Skeletal muscle cell (primary cell): ENCODE results near the gene VSX2.

Experiments used
- DNase-seq: peaks from one replicate; pipeline ENCODE4 v3.0.0-alpha.2; 2010; ENCODE audit warnings: low read depth
- H3K4me3 ChIP-seq: 2 replicates; pipeline ENCODE4 v1.5.1; 2011; ENCODE audit warnings: low read depth, mild to moderate bottlenecking, control low read depth, low read length, moderate library complexity

VSX2 gene

GRCh38 chr14:74238974-74239847 is at the start of gene VSX2:
Gene VSX2 (plus strand): TSS chr14:74239449. CDS start chr14:74239562, 113 bp downstream.
- H3K4me3 ChIP-seq = no peak within 1 kb of the TSS
- no peak for DNase-seq

DNA sequence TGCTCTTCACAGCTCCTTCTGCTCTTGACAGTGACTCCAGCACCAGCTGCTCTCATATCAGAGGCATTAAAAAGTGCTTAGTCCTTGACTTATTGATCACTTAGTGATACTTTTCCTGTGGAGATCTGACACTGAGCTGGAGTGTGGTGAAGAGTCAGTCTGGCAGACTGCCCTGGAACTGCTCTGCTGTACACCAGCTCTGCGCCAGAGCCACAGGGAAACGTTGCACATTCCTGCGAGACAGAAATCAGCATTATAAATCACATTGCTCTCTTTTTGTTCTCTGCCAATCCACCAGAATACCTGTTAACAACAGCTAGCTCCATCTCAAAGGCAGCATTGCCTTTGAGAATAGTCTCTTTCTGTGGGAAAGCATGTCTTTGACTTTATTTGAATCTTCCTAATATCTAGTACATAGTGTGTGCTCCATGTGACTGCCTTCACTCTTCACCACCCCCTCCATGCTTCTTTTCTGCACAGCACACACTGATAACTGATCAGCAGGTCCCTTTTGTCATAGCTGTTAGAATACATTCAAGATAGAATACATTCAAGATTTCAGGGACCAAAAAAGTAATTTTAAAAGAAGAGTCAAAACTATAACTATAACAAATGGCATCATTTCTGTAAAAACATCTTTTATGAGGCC is 48.2 kb upstream of the VSX2 start:
- no peak for DNase-seq
- no peak overlapping the region for H3K4me3 ChIP-seq

- H3K4me3 ChIP-seq = no peak overlapping the region
- DNase-seq = no peak
Measured at GRCh38 chr14:74194506-74195274, 44.6 kb upstream of the VSX2 start.

- H3K4me3 ChIP-seq = no peak overlapping the region
- no peak for DNase-seq
Measured at GRCh38 chr14:74195623-74196022, 43.6 kb upstream of the VSX2 start.

DNA sequence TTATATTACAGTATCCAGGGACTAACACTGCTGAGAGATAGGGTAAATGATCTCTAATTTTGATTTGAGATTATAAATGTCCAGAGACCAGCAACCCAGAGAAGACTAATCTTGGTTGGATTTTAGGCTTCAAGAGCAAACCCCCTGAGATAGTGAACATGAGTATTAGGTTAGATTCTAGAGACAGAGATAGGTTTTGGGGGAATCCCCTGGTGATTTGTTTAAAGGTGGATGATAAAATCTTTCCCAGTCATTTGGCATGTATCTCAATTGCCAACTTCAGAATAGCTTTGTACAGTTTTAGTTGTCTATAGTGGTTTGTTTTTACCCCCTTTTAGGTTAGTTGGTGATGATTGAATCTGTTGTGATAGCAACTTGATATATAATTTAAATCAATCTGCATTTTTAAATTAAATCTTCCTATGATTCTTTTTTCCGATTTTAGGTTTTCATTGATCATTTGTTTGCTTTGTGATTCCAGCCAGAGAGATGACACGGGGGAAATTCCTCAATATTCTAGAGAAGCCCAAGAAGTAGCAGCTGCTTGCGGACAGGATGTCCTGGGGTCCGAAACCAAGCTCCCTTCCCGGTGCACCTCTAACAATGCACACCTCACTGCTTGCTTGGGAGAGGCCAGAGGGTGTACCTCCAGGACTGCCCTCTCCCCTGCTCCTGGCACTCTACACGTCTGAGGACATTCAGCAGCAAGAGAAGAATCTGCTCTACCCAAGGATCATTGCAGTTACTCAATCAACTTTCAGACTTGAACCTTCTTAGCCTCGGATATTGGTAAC is 40.6 kb upstream of the VSX2 start:
- no peak overlapping the region for H3K4me3 ChIP-seq
- DNase-seq = no peak

DNA sequence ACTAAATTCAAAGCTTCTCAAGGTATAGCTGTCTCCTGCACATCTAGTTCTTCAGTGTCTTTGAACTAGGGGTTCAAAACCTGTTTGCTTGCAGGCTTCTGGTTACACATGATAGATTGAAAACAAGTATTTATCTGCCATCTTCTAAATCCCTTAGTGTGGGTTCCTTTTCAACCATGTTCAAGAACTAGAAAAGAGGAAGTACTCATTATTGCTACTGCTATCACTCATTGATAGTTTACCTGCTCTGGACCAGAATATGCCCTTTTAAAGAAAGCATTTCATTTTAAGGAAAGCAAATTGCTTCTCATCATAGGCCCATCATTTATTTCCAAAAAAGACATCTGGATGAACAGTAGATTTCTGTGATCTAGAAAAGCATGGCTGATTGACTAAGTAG is 37.1 kb upstream of the VSX2 start:
- DNase-seq = no peak
- no peak overlapping the region for H3K4me3 ChIP-seq

DNA sequence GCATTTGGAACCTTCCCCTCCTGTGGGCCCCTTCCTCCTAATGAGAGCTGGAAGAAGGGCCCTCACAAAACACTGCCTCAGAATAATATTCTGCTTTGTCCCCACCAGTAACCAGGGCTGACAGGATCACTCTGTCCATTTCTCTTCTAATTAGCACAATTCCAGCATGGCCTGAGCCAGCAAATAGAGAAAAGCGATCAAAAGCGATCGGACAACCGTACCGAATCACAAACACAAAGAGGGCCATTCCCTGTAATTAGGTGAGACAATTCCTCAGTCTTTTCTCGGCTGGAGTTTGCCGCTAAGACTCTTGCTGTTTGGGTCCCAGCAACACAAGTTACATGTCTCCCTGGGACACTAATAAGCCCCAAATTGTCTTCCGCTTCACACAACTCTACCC is 35.6 kb upstream of the VSX2 start:
- DNase-seq = no peak
- H3K4me3 ChIP-seq = no peak overlapping the region

DNA sequence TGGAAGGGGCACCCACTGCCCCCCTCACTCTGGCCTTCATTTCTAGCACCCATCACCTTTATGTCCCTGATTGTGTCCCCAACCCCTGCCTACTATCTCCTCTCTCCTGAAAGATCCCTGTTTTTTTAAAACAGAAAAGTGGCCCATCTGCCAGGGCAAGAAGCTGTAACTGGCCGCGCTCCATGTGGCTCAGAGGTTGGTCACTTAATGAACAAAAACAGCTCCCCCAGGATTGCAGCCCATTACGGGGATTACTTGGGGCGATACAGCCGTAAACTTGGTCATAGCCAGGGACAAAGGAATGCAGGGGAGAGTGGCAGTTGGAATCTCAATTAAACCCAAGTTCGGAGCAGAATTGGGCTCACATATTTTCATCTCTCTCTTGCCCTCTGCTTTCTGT is 34.8 kb upstream of the VSX2 start:
- H3K4me3 ChIP-seq = no peak overlapping the region
- DNase-seq = no peak

DNA sequence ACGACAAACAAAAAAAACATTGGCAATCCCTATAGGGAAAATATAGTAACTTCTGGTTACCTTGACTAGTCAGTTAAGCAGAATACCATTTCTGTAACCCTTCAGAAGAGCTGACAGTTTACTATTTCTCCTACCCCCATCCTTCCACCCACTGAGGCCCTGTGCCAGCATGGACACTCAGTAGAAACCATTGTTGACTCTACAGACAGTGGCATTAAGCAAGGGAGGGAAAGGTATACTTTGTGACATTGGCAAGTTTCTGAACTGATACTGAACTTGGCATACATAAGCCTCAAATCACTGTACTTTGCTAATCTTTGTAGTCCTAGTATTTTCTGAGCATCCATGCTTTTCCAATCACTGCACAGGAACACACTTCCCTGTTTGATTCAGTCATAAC is 33.4 kb upstream of the VSX2 start:
- H3K4me3 ChIP-seq = no peak overlapping the region
- DNase-seq = no peak

GRCh38 chr14:74207943-74208342 is 31.3 kb upstream of the VSX2 start:
- H3K4me3 ChIP-seq = no peak overlapping the region
- DNase-seq = no peak

DNA sequence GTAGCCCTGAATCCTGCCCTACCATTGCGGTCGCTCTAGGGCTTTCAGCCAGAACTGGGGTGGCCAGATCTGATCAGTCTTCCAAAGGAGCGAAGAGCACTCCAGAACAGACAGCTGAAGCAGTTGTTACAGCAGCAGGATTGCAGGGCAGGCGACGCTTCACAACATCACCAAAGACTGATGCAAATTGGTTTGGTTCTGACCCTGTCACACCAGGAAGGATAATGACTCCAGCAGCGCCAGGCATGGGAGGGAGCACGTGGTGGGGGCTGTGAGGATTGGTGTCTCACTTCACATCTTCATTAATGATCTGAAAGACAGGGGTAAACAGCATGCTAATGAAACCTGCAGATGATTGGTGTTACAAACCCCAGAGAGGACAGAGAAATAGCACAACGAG is 30.6 kb upstream of the VSX2 start:
- no peak for DNase-seq
- H3K4me3 ChIP-seq = no peak overlapping the region

- no peak for DNase-seq
- H3K4me3 ChIP-seq = no peak overlapping the region
Measured at GRCh38 chr14:74211945-74212580, 27.2 kb upstream of the VSX2 start.

- no peak overlapping the region for H3K4me3 ChIP-seq
- no peak for DNase-seq
Measured at GRCh38 chr14:74213907-74214803, 25.1 kb upstream of the VSX2 start.

DNA sequence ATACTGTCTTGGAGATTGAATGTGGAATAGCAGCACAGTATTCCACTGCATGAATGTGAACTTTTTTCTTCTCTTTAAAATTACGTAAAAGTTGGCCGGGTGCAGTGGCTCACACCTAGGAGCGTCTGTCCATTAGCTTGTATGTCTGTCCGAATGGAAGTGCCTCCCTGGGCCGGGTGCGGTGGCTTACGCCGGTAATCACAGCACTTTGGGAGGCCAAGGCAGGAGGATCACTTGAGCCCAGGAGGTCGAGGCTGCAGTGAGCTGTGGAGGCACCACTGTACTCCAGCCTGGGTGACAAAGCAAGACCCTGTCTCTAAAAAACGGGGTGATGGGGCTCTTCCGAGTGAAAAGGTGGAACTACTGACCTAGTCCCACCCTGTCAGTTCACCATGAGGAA is 22.6 kb upstream of the VSX2 start:
- H3K4me3 ChIP-seq = no peak overlapping the region
- no peak for DNase-seq

- no peak for DNase-seq
- H3K4me3 ChIP-seq = peak overlapping the region; percentile 21
Measured at GRCh38 chr14:74217672-74218448, 21.4 kb upstream of the VSX2 start.

DNA sequence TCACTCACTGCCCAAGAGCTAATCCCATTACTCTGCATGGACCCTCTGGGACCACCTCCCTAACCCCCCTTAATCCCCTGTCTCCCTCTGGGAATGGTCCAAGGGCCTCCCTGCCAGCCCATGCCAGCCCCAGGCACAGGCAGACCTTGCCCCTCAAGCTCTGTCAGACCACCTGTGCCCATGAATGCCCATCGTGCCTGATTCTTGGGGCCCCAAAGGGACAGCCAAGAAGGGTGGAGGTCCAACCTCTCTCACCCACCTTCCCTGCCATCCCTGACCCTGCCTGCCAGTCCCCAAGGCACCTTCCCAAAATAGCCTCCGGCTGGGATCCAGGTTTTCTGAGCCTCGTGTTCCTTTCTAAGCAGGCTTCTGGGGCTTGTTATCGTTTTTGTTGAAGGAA is 20.8 kb upstream of the VSX2 start:
- no peak overlapping the region for H3K4me3 ChIP-seq

More for the DNA sequence above, 20.8 kb upstream of the VSX2 start:
- DNase-seq = no peak
